AG09309 (cell line): Measurements from ENCODE around the gene TGM2.
A peak's percentile ranks its signal among the peaks of the same experiment; 100 is the strongest.

Experiments used
- DNase-seq: peaks from one replicate; pipeline ENCODE4 v3.0.0-alpha.2; 2010; ENCODE audit warnings: low read depth
- H3K4me3 ChIP-seq: 2 replicates; pipeline ENCODE4 v1.5.1; 2011; ENCODE audit warnings: mild to moderate bottlenecking, low read depth, low read length, moderate library complexity; ENCODE audit not compliant: control insufficient read depth
- CTCF ChIP-seq: IDR thresholded peaks from 2 replicates; pipeline ENCODE4 v1.5.1; 2011; ENCODE audit warnings: mild to moderate bottlenecking, low read depth, low read length, inconsistent platforms; ENCODE audit not compliant: insufficient read depth, control insufficient read depth; ENCODE audit errors: missing control alignments

The TGM2 gene

GRCh38 chr20:38190936-38191371 lies 25.9 kb upstream of the TGM2 start:
- no peak for DNase-seq
- no peak for TF ChIP-seq CTCF
- H3K4me3 ChIP-seq: no peak overlapping the region

GRCh38 chr20:38190166-38190565 lies 25.1 kb upstream of the TGM2 start:
- no peak for TF ChIP-seq CTCF
- no peak for DNase-seq
- no peak overlapping the region for H3K4me3 ChIP-seq

- peak; percentile 41 for TF ChIP-seq CTCF
- no peak for DNase-seq
- no peak overlapping the region for H3K4me3 ChIP-seq
These were observed 22.4 kb upstream of the TGM2 start for GRCh38 chr20:38187517-38187916.

- no peak overlapping the region for H3K4me3 ChIP-seq
- no peak for DNase-seq
- TF ChIP-seq CTCF: no peak
These were observed 21.7 kb upstream of the TGM2 start for GRCh38 chr20:38186788-38187221.

- no peak for TF ChIP-seq CTCF
- no peak overlapping the region for H3K4me3 ChIP-seq
- no peak for DNase-seq
These were observed 19.0 kb upstream of the TGM2 start for GRCh38 chr20:38184101-38184500.

GRCh38 chr20:38181971-38182370 lies 16.9 kb upstream of the TGM2 start:
- no peak for TF ChIP-seq CTCF
- no peak for DNase-seq
- H3K4me3 ChIP-seq: no peak overlapping the region
